VCaP (cell line): ENCODE measurements around the gene GUCY2F.

Source experiments
- H3K27ac ChIP-seq: fragments of 450-650 bp; 2 replicates; pipeline ENCODE4 v1.5.1; 2017
- CTCF ChIP-seq: fragments of 450-650 bp; conservative IDR thresholded peaks from 2 replicates; pipeline ENCODE4 v1.5.1; 2017; ENCODE audit warnings: mild to moderate bottlenecking, moderate library complexity

Gene GUCY2F

GRCh38 chrX:109485470-109486340, 3.8 kb upstream of the GUCY2F start:
- H3K27ac ChIP-seq, result no peak overlapping the region
- TF ChIP-seq CTCF, result peak; percentile 72

- no peak overlapping the region for H3K27ac ChIP-seq
- no peak for TF ChIP-seq CTCF
These were observed 3.0 kb upstream of the GUCY2F start for GRCh38 chrX:109484886-109485285.

GRCh38 chrX:109475174-109475891, 6.6 kb downstream of the GUCY2F start:
- peak; percentile 62 for TF ChIP-seq CTCF
- no peak overlapping the region for H3K27ac ChIP-seq

- TF ChIP-seq CTCF, result no peak
- no peak overlapping the region for H3K27ac ChIP-seq
These were observed 8.7 kb downstream of the GUCY2F start for GRCh38 chrX:109472939-109473735.

GRCh38 chrX:109464231-109464630, 17.7 kb downstream of the GUCY2F start:
- no peak for TF ChIP-seq CTCF
- no peak overlapping the region for H3K27ac ChIP-seq

- no peak overlapping the region for H3K27ac ChIP-seq
- TF ChIP-seq CTCF, result no peak
These were observed 18.1 kb downstream of the GUCY2F start for GRCh38 chrX:109463784-109464183.
